Stomach (tissue), 9 donors: ENCODE measurements around the gene ATXN7L1. TPM values are rescaled to one million over a fixed set of nuclear protein-coding genes. Genes with fewer than 3 reads are reported as not detected.
A peak's percentile ranks its signal among the peaks of the same experiment; 100 is the strongest.

ENCODE experiments used
- DNase-seq, 2 donors: peaks; one replicate each; pipeline versions ENCODE4 v3.0.0 to v3.0.0-alpha.2; 2013 to 2019
- H3K27ac ChIP-seq, 5 donors: fragments of 200-600 bp in 4 of 5; sonication (generic) in 4 of 5; one replicate each; pipeline ENCODE4 v1.5.1; 2013 to 2019; ENCODE audit warnings: mild to moderate bottlenecking in 1 of 5, moderate library complexity in 1 of 5
- H3K27me3 ChIP-seq, 3 donors: fragments of 200-600 bp; sonication (generic); one replicate each; pipeline ENCODE4 v1.5.1; 2017 to 2019; ENCODE audit warnings: mixed run types in 1 of 3
- H3K36me3 ChIP-seq, 4 donors: fragments of 200-600 bp; sonication (generic); 1 replicate in 3 of 4; 2 replicates in 1 of 4; pipeline ENCODE4 v1.5.1; 2016 to 2019
- H3K4me1 ChIP-seq, 4 donors: fragments of 200-600 bp; sonication (generic); one replicate each; pipeline ENCODE4 v1.5.1; 2016 to 2019
- H3K4me3 ChIP-seq, 4 donors: fragments of 200-600 bp; sonication (generic) in 3 of 4; one replicate each; pipeline ENCODE4 v1.5.1; 2016 to 2019; ENCODE audit warnings: mild to moderate bottlenecking in 1 of 4
- H3K9me3 ChIP-seq, 4 donors: fragments of 200-600 bp; sonication (generic); one replicate each; pipeline ENCODE4 v1.5.1; 2016 to 2019
- EP300 ChIP-seq: sonication (generic); formaldehyde crosslinking; IDR thresholded peaks from one replicate; pipeline ENCODE4 v1.6.1; 2017; ENCODE audit warnings: antibody characterized with exemption
- POLR2A ChIP-seq, 4 donors: fragments of 450-650 bp; IDR thresholded peaks; one replicate each; pipeline ENCODE4 v1.6.1; 2016; ENCODE audit warnings: antibody characterized with exemption in 4 of 4, control low read depth in 2 of 4, mild to moderate bottlenecking in 1 of 4, moderate library complexity in 1 of 4
- POLR2AphosphoS5 ChIP-seq, 3 donors: sonication (generic); formaldehyde crosslinking; IDR thresholded peaks; one replicate each; pipeline ENCODE4 v1.6.1; 2016; ENCODE audit warnings: antibody characterized with exemption in 3 of 3
- WGBS, 5 donors: extraction: QIAGEN DNeasy Blood & Tissue Kit in 3 of 5; methylation state at CpG; one replicate each; pipeline versions ENCODE4 v1.1.5 to v1.1.7; 2013 to 2018; 5-methylcytosine and 5-hydroxymethylcytosine counted together
- intact Hi-C: fragments of 100-400 bp; cut with DNase I; formaldehyde crosslinking; loops from one replicate; pipeline ENCODE4 v1.15.1; 2023; ENCODE audit warnings: low total_unique reads
- polyA plus RNA-seq, 3 donors: library from polyadenylated mRNA; stranded (reverse); fragments of 200-250 nt; gene quantifications; one replicate each; pipeline ENCODE4 v1.2.3, GENCODE V29; 2013
- total RNA-seq, 5 donors: library from RNA; depleted of rRNA; stranded (reverse); fragments of >200 nt; gene quantifications; one replicate each; pipeline versions ENCODE4 v1.1.0 to v1.2.3, GENCODE V29; 2014 to 2016
- TF ChIP-seq, protein P1 (sequence below), 7 experiments: fragments of 450-650 bp in 4 of 7; fragments of 200-600 bp in 3 of 7; sonication (generic) in 3 of 7; IDR thresholded peaks; one replicate each; pipeline ENCODE4 v1.5.1; 2016 to 2019; ENCODE audit warnings: antibody characterized with exemption in 7 of 7, control low read depth in 2 of 7, mild to moderate bottlenecking in 1 of 7
- donor health status: healthy with polysubstance abuse.
- donor health status: Bipolar disorder and iron deficiency.
- donor health status: healthy.

Gene ATXN7L1
- total and polyA plus RNA-seq, 8 donors: 3.8 to 92.2 (median 8.8) TPM

DNA sequence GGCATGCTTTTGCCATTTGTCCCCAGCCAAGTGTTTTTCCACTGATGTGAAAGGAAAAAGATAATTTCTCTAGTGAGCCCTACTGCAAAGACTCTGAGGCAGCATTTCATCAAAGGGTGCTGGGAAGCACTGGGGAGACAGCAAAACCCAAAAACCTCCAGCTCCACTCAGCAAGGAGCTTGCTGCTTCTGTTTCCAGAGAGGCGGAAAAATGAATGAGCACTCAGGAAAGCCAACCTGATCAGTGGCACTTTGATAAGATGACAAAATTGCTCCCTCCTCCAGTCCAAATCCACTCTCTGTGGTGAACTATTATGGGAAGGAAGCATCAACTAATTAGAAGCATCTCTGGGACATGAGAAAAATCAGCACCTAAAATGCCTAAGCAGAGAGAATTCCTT lies 68.2 kb downstream of the ATXN7L1 start:
- H3K36me3 ChIP-seq: no peaks in the 10 kb centered on the region
- 88 to 100% (median 98%) methylated on average over 1 of the region's 1 CpG for WGBS, 5 donors
- TF ChIP-seq EP300: no peak
- TF ChIP-seq POLR2A (IDR thresholded peaks at IDR 0.05): no peak
- TF ChIP-seq POLR2AphosphoS5 (IDR thresholded peaks at IDR 0.05): no peak
- TF ChIP-seq, protein P1, sequence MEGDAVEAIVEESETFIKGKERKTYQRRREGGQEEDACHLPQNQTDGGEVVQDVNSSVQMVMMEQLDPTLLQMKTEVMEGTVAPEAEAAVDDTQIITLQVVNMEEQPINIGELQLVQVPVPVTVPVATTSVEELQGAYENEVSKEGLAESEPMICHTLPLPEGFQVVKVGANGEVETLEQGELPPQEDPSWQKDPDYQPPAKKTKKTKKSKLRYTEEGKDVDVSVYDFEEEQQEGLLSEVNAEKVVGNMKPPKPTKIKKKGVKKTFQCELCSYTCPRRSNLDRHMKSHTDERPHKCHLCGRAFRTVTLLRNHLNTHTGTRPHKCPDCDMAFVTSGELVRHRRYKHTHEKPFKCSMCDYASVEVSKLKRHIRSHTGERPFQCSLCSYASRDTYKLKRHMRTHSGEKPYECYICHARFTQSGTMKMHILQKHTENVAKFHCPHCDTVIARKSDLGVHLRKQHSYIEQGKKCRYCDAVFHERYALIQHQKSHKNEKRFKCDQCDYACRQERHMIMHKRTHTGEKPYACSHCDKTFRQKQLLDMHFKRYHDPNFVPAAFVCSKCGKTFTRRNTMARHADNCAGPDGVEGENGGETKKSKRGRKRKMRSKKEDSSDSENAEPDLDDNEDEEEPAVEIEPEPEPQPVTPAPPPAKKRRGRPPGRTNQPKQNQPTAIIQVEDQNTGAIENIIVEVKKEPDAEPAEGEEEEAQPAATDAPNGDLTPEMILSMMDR (IDR thresholded peaks at IDR 0.05): no peak
- no peak for DNase-seq
- no peak overlapping the region for H3K27ac ChIP-seq
- H3K4me3 ChIP-seq: no peak overlapping the region
- peaks cover 5 to 44% (median 27%) of the 10 kb centered on the region in 4 donors for H3K4me1 ChIP-seq
- intact Hi-C loops: no loop called here
- H3K9me3 ChIP-seq: no peaks in the 10 kb centered on the region
- no peaks in the 10 kb centered on the region for H3K27me3 ChIP-seq

DNA sequence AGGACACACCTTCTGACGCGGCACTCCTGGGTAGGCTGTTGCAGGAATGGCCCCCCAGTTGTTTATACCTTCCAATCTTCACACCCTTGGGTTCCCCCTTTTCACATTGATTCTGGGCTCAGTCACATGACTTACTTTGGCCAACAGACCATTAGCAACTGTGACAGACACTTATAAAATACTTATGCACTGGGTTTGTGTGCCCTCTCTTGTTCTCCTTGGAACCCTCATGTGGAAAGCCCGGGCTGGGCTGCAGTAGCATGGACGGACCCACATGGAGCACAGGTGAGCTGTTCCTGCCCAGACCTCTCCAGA lies 69.0 kb downstream of the ATXN7L1 start:
- TF ChIP-seq POLR2AphosphoS5 (IDR thresholded peaks at IDR 0.05) (no peak), POLR2A (IDR thresholded peaks at IDR 0.05) (no peak), EP300 (no peak)
- TF ChIP-seq, protein P1 (IDR thresholded peaks at IDR 0.05): no peak
- no peaks in the 10 kb centered on the region for H3K9me3 ChIP-seq
- H3K36me3 ChIP-seq: no peaks in the 10 kb centered on the region
- intact Hi-C loops: no loop called here
- 90 to 100% (median 96%) methylated on average over 4 of the region's 4 CpGs for WGBS, 5 donors
- no peaks in the 10 kb centered on the region for H3K27me3 ChIP-seq
- no peak overlapping the region for H3K27ac ChIP-seq
- no peak for DNase-seq
- H3K4me1 ChIP-seq: peaks cover 5 to 52% (median 32%) of the 10 kb centered on the region in 4 donors
- H3K4me3 ChIP-seq: no peak overlapping the region

- Histone ChIP-seq H3K27me3 (no peaks in the 10 kb centered on the region), H3K9me3 (no peaks in the 10 kb centered on the region), H3K36me3 (no peaks in the 10 kb centered on the region), H3K27ac (no peak overlapping the region), H3K4me1 (peaks cover 5 to 52% (median 33%) of the 10 kb centered on the region in 4 donors), H3K4me3 (no peak overlapping the region)
- WGBS, 5 donors: 48 to 74% (median 59%) methylated on average over 5 of the region's 5 CpGs
- DNase-seq: peak; percentile 35 to 67
- intact Hi-C loops: no loop called here
- TF ChIP-seq EP300 (no peak), POLR2AphosphoS5 (IDR thresholded peaks at IDR 0.05) (peak in 1 of 3 donors; percentile 6)
- TF ChIP-seq, protein P1 (IDR thresholded peaks at IDR 0.05): no peak
These were observed 69.6 kb downstream of the ATXN7L1 start for GRCh38 chr7:105806592-105807447.

- H3K27ac ChIP-seq: no peak overlapping the region
- intact Hi-C loops: no loop called here
- no peak for TF ChIP-seq EP300
- TF ChIP-seq, protein P1 (IDR thresholded peaks at IDR 0.05): no peak
- TF ChIP-seq POLR2AphosphoS5 (IDR thresholded peaks at IDR 0.05): no peak
- no peak for TF ChIP-seq POLR2A (IDR thresholded peaks at IDR 0.05)
- no peaks in the 10 kb centered on the region for H3K9me3 ChIP-seq
- 72 to 79% (median 76%) methylated on average over 11 of the region's 11 CpGs for WGBS, 5 donors
- no peak for DNase-seq
- H3K27me3 ChIP-seq: no peaks in the 10 kb centered on the region
- H3K4me1 ChIP-seq: peaks cover 5 to 54% (median 31%) of the 10 kb centered on the region in 4 donors
- H3K4me3 ChIP-seq: no peak overlapping the region
- H3K36me3 ChIP-seq: no peaks in the 10 kb centered on the region
These were observed 70.9 kb downstream of the ATXN7L1 start for GRCh38 chr7:105805447-105806019.
